OCI-LY3 (cell line): Measurements from ENCODE around the gene APOM.
A peak's percentile ranks its signal among the peaks of the same experiment; 100 is the strongest.

Experiments
- H2AFZ ChIP-seq: fragments of 200-600, 300-600 bp; shearing (Covaris generic); 2 replicates; pipeline ENCODE4 v1.6.0; 2014; ENCODE audit warnings: antibody characterized with exemption, low read depth, low read length
- H3K27ac ChIP-seq: fragments of 200-600, 300-600 bp; sonication (generic); 2 replicates; pipeline ENCODE4 v1.5.1; 2014; ENCODE audit warnings: mild to moderate bottlenecking, low read length, moderate library complexity, mixed read lengths
- H3K27me3 ChIP-seq: fragments of 200-600, 300-600 bp; sonication (generic); 2 replicates; pipeline ENCODE4 v1.6.1; 2014; ENCODE audit warnings: low read depth, low read length, mixed read lengths
- H3K36me3 ChIP-seq: fragments of 200-600, 300-600 bp; sonication (generic); replicated peaks from 2 replicates; pipeline ENCODE3; 2014; ENCODE audit warnings: low read depth, low read length, mixed read lengths
- H3K4me1 ChIP-seq: fragments of 300-600, 200-600 bp; sonication (generic); 2 replicates; pipeline ENCODE4 v1.6.1; 2014; ENCODE audit warnings: low read length, mixed read lengths
- H3K4me2 ChIP-seq: fragments of 200-600, 300-600 bp; sonication (generic); 2 replicates; pipeline ENCODE4 v1.6.1; 2014; ENCODE audit warnings: low read length, mixed read lengths
- H3K4me3 ChIP-seq: fragments of 300-600, 200-600 bp; sonication (generic); 2 replicates; pipeline ENCODE4 v1.5.1; 2014; ENCODE audit warnings: antibody characterized with exemption, mild to moderate bottlenecking, low read length, moderate library complexity
- H3K79me2 ChIP-seq: fragments of 300-600, 200-600 bp; shearing (Covaris generic); 2 replicates; pipeline ENCODE4 v1.6.1; 2014; ENCODE audit warnings: mild to moderate bottlenecking, low read length, mixed read lengths
- H3K9ac ChIP-seq: fragments of 300-600, 200-600 bp; shearing (Covaris generic); 2 replicates; pipeline ENCODE4 v1.6.0; 2014; ENCODE audit warnings: mild to moderate bottlenecking, low read length, moderate library complexity
- H3K9me3 ChIP-seq: fragments of 200-600, 300-600 bp; shearing (Covaris generic); 2 replicates; pipeline ENCODE4 v1.6.1; 2014; ENCODE audit warnings: low read length, mixed read lengths; ENCODE audit not compliant: insufficient read depth
- H4K20me1 ChIP-seq: fragments of 200-600, 300-600 bp; sonication (generic); 2 replicates; pipeline ENCODE4 v1.6.1; 2016; ENCODE audit warnings: low read length, mixed read lengths; ENCODE audit not compliant: insufficient read depth
- CTCF ChIP-seq: fragments of 200-600, 300-600 bp; sonication (generic); IDR thresholded peaks from 2 replicates; pipeline ENCODE4 v1.5.1; 2014; ENCODE audit warnings: antibody characterized with exemption, low read length, low read depth
- EZH2phosphoT487 ChIP-seq: fragments of 200-600 bp; shearing (Covaris generic); IDR thresholded peaks from 2 replicates; pipeline ENCODE4 v1.6.1; 2018; ENCODE audit warnings: antibody characterized with exemption, mixed run types, low read depth

APOM gene

GRCh38 chr6:31614075-31614619 lies 41.5 kb upstream of the APOM start:
- Histone ChIP-seq H3K9me3 (no peaks in the 10 kb centered on the region), H3K9ac (peak overlapping the region; percentile 33; the same call in 1 of the 2 replicates), H3K4me1 (peaks cover 15% of the 10 kb centered on the region), H2AFZ (peak overlapping the region; percentile 29), H3K27ac (peak overlapping the region; percentile 59), H3K4me2 (peak overlapping the region; percentile 75), H3K27me3 (no peaks in the 10 kb centered on the region), H3K4me3 (peak overlapping the region; percentile 42), H3K79me2 (no peaks in the 10 kb centered on the region), H4K20me1 (no peaks in the 10 kb centered on the region), H3K36me3 (no peaks in the 10 kb centered on the region)
- TF ChIP-seq CTCF (no peak), EZH2phosphoT487 (no peak)

- H3K79me2 ChIP-seq = no peaks in the 10 kb centered on the region
- H4K20me1 ChIP-seq = no peaks in the 10 kb centered on the region
- H3K4me1 ChIP-seq = peaks cover 17% of the 10 kb centered on the region
- H2AFZ ChIP-seq = peak within 1 kb of the TSS; percentile 29
- H3K27me3 ChIP-seq = no peaks in the 10 kb centered on the region
- H3K27ac ChIP-seq = peak within 1 kb of the TSS; percentile 59
- no peak for TF ChIP-seq CTCF
- no peak for TF ChIP-seq EZH2phosphoT487
- peak within 1 kb of the TSS; percentile 75 for H3K4me2 ChIP-seq
- peak within 1 kb of the TSS; percentile 42 for H3K4me3 ChIP-seq
- peak within 1 kb of the TSS; percentile 33; the same call in 1 of the 2 replicates for H3K9ac ChIP-seq
- no peaks in the 10 kb centered on the region for H3K36me3 ChIP-seq
- H3K9me3 ChIP-seq = no peaks in the 10 kb centered on the region
These were observed 40.8 kb upstream of the APOM start, which contains the start of gene AIF1 for GRCh38 chr6:31614684-31615578. AIF1 (plus strand) TSS chr6:31615234; CDS start chr6:31615330, 96 bp downstream.

- H3K27me3 ChIP-seq = no peaks in the 10 kb centered on the region
- H3K9me3 ChIP-seq = no peaks in the 10 kb centered on the region
- H3K9ac ChIP-seq = no peak overlapping the region
- H3K27ac ChIP-seq = no peak overlapping the region
- peaks cover 17% of the 10 kb centered on the region for H3K4me1 ChIP-seq
- no peak overlapping the region for H3K4me3 ChIP-seq
- H2AFZ ChIP-seq = no peak overlapping the region
- H3K36me3 ChIP-seq = no peaks in the 10 kb centered on the region
- no peak overlapping the region for H3K4me2 ChIP-seq
- TF ChIP-seq EZH2phosphoT487 = no peak
- TF ChIP-seq CTCF = no peak
- no peaks in the 10 kb centered on the region for H4K20me1 ChIP-seq
- H3K79me2 ChIP-seq = peaks cover 2% of the 10 kb centered on the region; the same call in 1 of the 2 replicates
These were observed 39.9 kb upstream of the APOM start for GRCh38 chr6:31615748-31616147.

- Histone ChIP-seq H3K9me3 (no peaks in the 10 kb centered on the region), H3K27me3 (no peaks in the 10 kb centered on the region), H4K20me1 (peaks cover 5% of the 10 kb centered on the region), H3K4me2 (no peak overlapping the region), H3K27ac (no peak overlapping the region), H3K9ac (no peak overlapping the region), H3K4me1 (peaks cover 23% of the 10 kb centered on the region), H2AFZ (no peak overlapping the region), H3K79me2 (peaks cover 15% of the 10 kb centered on the region), H3K4me3 (no peak overlapping the region), H3K36me3 (peaks cover 5% of the 10 kb centered on the region)
- no peak for TF ChIP-seq CTCF
- TF ChIP-seq EZH2phosphoT487 = no peak
These were observed 38.7 kb upstream of the APOM start for GRCh38 chr6:31617010-31617409.
